Measurements from ENCODE around the gene OSBPL3.

- TF ChIP-seq POLR2A (IDR thresholded peaks at IDR 0.05) (no peak), CTCF (IDR thresholded peaks at IDR 0.05) (no peak)
Measured at GRCh38 chr7:24931844-24932243, 48.1 kb downstream of the OSBPL3 start.
